ENCODE results near the gene PRAC2. TPM values are rescaled to one million over a fixed set of nuclear protein-coding genes. Genes with fewer than 3 reads are reported as not detected.

PRAC2 gene
- total RNA-seq, 1 donor from 2014 or later = not detected

GRCh38 chr17:48748718-48749566 is 26.0 kb downstream of the PRAC2 start:
- no peaks in the 10 kb centered on the region for H3K36me3 ChIP-seq
- no peaks in the 10 kb centered on the region for H3K9me3 ChIP-seq
- H3K27me3 ChIP-seq = peaks cover 66% of the 10 kb centered on the region
- TF ChIP-seq CTCF (IDR thresholded peaks at IDR 0.05) = no peak
- H3K4me3 ChIP-seq = no peak overlapping the region
- H3K27ac ChIP-seq = no peak overlapping the region
- H3K4me1 ChIP-seq = no peaks in the 10 kb centered on the region
- no peak for DNase-seq (ENCODE audit: low spot score in 2 of 2)
- intact Hi-C loops (cut with DNase I) = no loop called here

DNA sequence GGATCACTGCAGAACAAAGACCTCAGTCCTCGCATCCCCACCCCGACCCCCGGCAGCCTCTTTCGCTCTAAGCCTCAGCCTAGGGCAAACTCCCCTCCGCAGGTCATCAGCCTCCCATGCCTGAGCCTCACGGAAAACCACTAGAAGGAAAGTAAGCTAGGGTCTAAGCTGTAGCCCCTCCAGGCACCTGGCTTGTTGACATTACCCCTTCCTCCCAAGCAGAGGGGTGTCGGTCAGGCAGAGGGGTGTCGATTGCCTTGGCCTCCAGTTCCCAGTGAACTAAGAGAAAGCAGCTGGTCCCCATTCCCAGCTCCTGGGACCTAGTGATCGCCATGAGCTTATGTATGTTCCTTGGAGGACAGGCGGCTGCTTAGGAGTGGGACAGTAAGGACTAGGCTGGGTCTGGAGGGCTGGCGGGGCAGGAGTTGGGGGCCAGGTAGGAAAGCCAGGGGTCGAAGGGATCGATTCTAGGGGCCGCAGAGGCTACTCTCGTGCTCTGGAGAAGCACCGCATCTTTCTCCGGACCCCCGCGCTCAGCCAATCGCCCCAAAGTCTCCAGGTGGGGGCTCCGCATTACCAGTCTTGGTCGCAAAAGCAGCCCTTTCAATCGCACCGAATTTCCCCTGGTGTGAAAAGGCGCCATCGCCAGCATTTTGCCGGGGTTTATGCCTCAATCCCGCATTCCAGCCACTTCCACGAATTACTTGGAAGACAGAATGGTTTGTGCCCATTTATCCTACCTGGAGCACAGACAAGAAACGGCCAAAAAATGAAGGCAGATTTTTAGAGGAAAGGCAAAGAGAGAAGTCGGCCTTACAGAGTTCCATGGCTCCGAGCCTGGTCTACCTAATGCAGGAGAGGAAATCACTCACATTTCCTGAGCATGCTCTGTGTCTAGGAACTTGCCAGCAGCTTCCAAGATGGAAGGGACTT is 26.9 kb downstream of the PRAC2 start:
- no peak for DNase-seq (ENCODE audit: low spot score in 2 of 2)
- Histone ChIP-seq H3K4me3 (no peak overlapping the region), H3K27ac (no peak overlapping the region), H3K27me3 (peaks cover 72% of the 10 kb centered on the region), H3K36me3 (no peaks in the 10 kb centered on the region), H3K4me1 (peaks cover 0 to 3% of the 10 kb centered on the region in 2 donors), H3K9me3 (no peaks in the 10 kb centered on the region)
- intact Hi-C loops (cut with DNase I) = no loop called here
- TF ChIP-seq CTCF (IDR thresholded peaks at IDR 0.05) = no peak

DNA sequence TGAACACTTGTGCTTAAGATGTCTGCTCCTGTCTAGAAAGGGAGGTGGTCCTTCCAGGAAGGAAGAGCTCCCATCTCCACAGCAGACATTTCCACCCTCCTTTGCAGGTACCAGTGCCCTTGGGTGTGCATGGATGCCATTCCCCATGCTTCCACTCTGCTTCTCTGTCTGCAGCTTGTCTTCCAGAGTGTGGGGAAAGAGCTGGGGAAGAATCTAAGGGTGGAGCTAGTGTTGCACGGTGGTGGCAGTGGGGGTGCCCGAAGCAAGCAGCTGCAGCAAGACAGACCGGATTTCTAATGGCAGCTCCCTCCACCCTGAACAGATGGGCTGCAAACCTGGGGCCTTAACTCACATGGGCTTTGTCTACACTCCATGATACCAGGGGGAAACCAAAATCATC is 28.2 kb downstream of the PRAC2 start:
- H3K9me3 ChIP-seq = no peaks in the 10 kb centered on the region
- peaks cover 76% of the 10 kb centered on the region for H3K27me3 ChIP-seq
- no peak overlapping the region for H3K27ac ChIP-seq
- no peaks in the 10 kb centered on the region for H3K36me3 ChIP-seq
- no peak overlapping the region for H3K4me3 ChIP-seq
- intact Hi-C loops (cut with DNase I) = no loop called here
- H3K4me1 ChIP-seq = peaks cover 0 to 5% of the 10 kb centered on the region in 2 donors
- TF ChIP-seq CTCF (IDR thresholded peaks at IDR 0.05) = no peak
- DNase-seq (ENCODE audit: low spot score in 2 of 2) = no peak

- no peaks in the 10 kb centered on the region for H3K36me3 ChIP-seq
- H3K27ac ChIP-seq = no peak overlapping the region
- H3K4me3 ChIP-seq = no peak overlapping the region
- H3K27me3 ChIP-seq = peaks cover 73% of the 10 kb centered on the region
- TF ChIP-seq CTCF (IDR thresholded peaks at IDR 0.05) = no peak
- H3K4me1 ChIP-seq = peaks cover 0 to 5% of the 10 kb centered on the region in 2 donors
- intact Hi-C loops (cut with DNase I) = no loop called here
- DNase-seq (ENCODE audit: low spot score in 2 of 2) = no peak
- no peaks in the 10 kb centered on the region for H3K9me3 ChIP-seq
These were observed 28.9 kb downstream of the PRAC2 start for GRCh38 chr17:48751733-48752398.
